ENCODE results near the gene OTOGL. TPM values are rescaled to one million over a fixed set of nuclear protein-coding genes. Genes with fewer than 3 reads are reported as not detected.
A peak's percentile ranks its signal among the peaks of the same experiment; 100 is the strongest.

The OTOGL gene
- total and polyA plus RNA-seq, 2 experiments from 2014 or later, result 6.4 to 15.0 TPM

DNA sequence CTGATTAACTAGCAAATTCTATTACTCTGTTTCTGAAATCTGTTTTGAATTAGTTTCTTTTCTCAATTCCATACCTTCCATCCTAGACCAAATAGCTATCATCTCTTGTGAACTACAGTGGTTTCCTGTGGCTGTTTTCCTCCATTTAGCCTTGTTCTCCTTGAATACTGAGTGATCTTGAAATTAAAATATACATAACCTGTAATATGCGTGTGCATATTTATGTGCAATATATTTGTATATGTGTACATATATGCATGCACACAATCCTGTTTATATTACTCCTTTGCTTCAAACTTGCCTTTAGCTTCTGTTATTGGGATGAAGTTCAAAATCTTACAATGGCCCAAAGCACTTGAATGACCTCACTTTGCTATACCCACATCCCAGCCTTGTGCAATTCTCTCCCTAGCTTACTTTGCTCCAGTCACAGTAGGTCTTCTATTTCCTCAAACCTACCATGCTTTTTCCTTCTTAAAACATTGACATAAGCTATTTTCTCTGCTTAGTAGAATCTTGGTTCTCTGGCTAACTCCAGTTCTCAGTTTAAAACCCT, 99.5 kb downstream of the OTOGL start:
- TF ChIP-seq, protein P1, sequence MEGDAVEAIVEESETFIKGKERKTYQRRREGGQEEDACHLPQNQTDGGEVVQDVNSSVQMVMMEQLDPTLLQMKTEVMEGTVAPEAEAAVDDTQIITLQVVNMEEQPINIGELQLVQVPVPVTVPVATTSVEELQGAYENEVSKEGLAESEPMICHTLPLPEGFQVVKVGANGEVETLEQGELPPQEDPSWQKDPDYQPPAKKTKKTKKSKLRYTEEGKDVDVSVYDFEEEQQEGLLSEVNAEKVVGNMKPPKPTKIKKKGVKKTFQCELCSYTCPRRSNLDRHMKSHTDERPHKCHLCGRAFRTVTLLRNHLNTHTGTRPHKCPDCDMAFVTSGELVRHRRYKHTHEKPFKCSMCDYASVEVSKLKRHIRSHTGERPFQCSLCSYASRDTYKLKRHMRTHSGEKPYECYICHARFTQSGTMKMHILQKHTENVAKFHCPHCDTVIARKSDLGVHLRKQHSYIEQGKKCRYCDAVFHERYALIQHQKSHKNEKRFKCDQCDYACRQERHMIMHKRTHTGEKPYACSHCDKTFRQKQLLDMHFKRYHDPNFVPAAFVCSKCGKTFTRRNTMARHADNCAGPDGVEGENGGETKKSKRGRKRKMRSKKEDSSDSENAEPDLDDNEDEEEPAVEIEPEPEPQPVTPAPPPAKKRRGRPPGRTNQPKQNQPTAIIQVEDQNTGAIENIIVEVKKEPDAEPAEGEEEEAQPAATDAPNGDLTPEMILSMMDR (IDR thresholded peaks at IDR 0.05; ENCODE audit: low read depth, low read length), result no peak
- Histone ChIP-seq H3K27ac (no peak overlapping the region), H3K27me3 (no peaks in the 10 kb centered on the region), H3K36me3 (no peaks in the 10 kb centered on the region), H3K9me3 (ENCODE audit: low read depth) (no peaks in the 10 kb centered on the region), H3K4me3 (no peak overlapping the region), H3K4me1 (ENCODE audit: low read depth) (peaks cover 46% of the 10 kb centered on the region)
- DNase-seq (ENCODE audit: low read depth in 1 of 2, low spot score in 1 of 2), result no peak

DNA sequence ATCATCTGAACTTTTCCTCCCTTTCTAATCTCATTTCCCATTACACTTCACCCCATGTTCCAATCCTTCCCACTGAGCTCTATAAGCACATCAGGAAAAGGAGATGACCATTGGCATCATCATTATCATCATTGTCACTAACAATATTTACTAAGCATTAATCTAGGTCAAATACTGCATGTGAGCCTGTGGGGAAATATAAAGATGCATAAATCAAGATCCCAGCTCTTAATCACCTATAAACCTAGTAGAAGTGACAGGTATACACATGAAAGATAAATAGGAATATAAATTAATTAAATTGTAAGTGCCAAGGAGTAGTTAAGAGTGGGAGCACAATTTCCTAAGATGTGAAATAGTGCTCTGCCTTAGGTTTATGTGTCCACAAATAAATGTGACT, 100.6 kb downstream of the OTOGL start:
- H3K27ac ChIP-seq, result no peak overlapping the region
- no peaks in the 10 kb centered on the region for H3K36me3 ChIP-seq
- no peak overlapping the region for H3K4me3 ChIP-seq
- H3K27me3 ChIP-seq, result no peaks in the 10 kb centered on the region
- H3K4me1 ChIP-seq (ENCODE audit: low read depth), result peaks cover 49% of the 10 kb centered on the region
- TF ChIP-seq, protein P1 (IDR thresholded peaks at IDR 0.05; ENCODE audit: low read depth, low read length), result no peak
- no peaks in the 10 kb centered on the region for H3K9me3 ChIP-seq (ENCODE audit: low read depth)
- no peak for DNase-seq (ENCODE audit: low read depth in 1 of 2, low spot score in 1 of 2)

DNA sequence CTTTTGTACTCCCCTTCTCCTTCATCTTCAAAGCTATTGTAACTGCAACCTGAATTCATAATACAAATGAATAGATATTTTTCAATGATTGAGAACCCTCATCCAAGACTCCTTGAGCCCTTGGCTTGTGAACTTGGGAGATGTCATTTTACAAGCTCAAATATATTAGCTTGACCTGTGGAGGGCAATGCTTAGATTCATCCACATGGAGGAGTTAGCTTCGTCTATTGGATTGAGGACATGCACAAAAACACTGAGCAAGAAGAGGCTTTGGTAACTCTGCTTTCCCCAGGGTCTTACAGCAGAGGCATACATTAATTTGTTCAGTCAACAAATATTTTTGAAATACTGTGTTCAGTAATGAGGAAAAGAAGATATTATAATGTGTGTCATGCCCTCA, 101.1 kb downstream of the OTOGL start:
- DNase-seq (ENCODE audit: low read depth in 1 of 2, low spot score in 1 of 2), result no peak
- no peak overlapping the region for H3K27ac ChIP-seq
- H3K4me1 ChIP-seq (ENCODE audit: low read depth), result peaks cover 45% of the 10 kb centered on the region
- H3K4me3 ChIP-seq, result no peak overlapping the region
- no peaks in the 10 kb centered on the region for H3K36me3 ChIP-seq
- H3K27me3 ChIP-seq, result no peaks in the 10 kb centered on the region
- TF ChIP-seq, protein P1 (IDR thresholded peaks at IDR 0.05; ENCODE audit: low read depth, low read length), result no peak
- H3K9me3 ChIP-seq (ENCODE audit: low read depth), result no peaks in the 10 kb centered on the region

DNA sequence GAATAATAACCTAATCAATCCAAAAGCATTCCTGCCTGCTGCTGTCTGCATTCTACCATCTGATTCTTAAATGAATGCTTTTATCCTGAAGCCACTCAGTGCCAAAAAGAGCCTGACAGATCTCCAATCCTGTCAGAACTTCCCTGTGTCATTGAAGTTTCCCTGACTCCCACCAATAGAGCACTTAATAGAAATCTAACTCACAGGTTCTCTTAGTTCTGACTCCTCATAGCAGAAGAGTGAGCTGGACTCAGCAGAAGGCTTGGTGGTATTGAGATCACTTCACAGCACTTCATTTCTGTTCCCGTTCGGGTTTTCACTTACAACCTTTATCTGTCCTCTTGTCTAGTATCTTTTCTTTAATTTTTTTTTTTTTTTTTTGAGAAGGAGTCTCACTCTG, 102.6 kb downstream of the OTOGL start:
- Histone ChIP-seq H3K27me3 (no peaks in the 10 kb centered on the region), H3K4me1 (ENCODE audit: low read depth) (peaks cover 47% of the 10 kb centered on the region), H3K9me3 (ENCODE audit: low read depth) (no peaks in the 10 kb centered on the region), H3K27ac (peak overlapping the region; percentile 88), H3K36me3 (no peaks in the 10 kb centered on the region), H3K4me3 (no peak overlapping the region)
- DNase-seq (ENCODE audit: low read depth in 1 of 2, low spot score in 1 of 2), result peak in 1 of 2 donors; percentile 66
- TF ChIP-seq, protein P1 (IDR thresholded peaks at IDR 0.05; ENCODE audit: low read depth, low read length), result no peak

DNA sequence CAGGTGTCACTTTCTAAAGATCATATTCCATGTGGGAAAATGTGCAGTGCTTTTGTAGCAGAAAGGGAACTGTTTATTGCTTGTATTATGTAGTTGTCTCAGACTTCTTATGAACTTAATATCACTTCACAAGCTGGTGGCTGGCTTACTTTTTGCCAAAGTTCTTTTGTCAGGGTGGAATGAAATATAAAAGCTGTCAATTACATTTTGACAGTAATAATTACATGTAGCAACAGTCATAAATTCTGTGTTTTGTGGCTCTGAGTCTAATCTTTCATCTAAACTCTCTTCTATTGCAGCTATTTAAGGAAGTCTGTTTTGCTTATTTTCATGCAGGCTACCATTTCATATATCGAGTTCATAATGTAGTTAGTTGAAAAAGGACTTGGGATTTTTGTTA, 106.6 kb downstream of the OTOGL start:
- H3K9me3 ChIP-seq (ENCODE audit: low read depth), result no peaks in the 10 kb centered on the region
- H3K4me3 ChIP-seq, result no peak overlapping the region
- TF ChIP-seq, protein P1 (IDR thresholded peaks at IDR 0.05; ENCODE audit: low read depth, low read length), result no peak

More for the DNA sequence above, 106.6 kb downstream of the OTOGL start:
- H3K27me3 ChIP-seq, result no peaks in the 10 kb centered on the region
- H3K27ac ChIP-seq, result peak overlapping the region; percentile 50
- no peak for DNase-seq (ENCODE audit: low read depth in 1 of 2, low spot score in 1 of 2)
- no peaks in the 10 kb centered on the region for H3K36me3 ChIP-seq
- H3K4me1 ChIP-seq (ENCODE audit: low read depth), result peaks cover 59% of the 10 kb centered on the region

Measured in cardiac muscle cell (in vitro differentiated cells and primary cell).